Transverse colon (tissue), 4 donors: ENCODE data around the gene TSHZ3.

Experiments
- CTCF ChIP-seq, 5 experiments: fragments of 200-600 bp in 3 of 5; fragments of 450-650 bp in 2 of 5; sonication (generic) in 3 of 5; IDR thresholded peaks; 1 replicate in 2 of 5; 2 replicates in 3 of 5; pipeline ENCODE4 v1.5.1; 2016 to 2017; ENCODE audit warnings: antibody characterized with exemption in 5 of 5, inconsistent platforms in 3 of 5, mild to moderate bottlenecking in 2 of 5, moderate library complexity in 1 of 5
- EP300 ChIP-seq: sonication (generic); formaldehyde crosslinking; IDR thresholded peaks from one replicate; pipeline ENCODE4 v1.6.1; 2017; ENCODE audit warnings: antibody characterized with exemption, low read depth
- POLR2A ChIP-seq: fragments of 450-650 bp; IDR thresholded peaks from one replicate; pipeline ENCODE4 v1.6.1; 2016; ENCODE audit warnings: antibody characterized with exemption, mild to moderate bottlenecking, moderate library complexity
- POLR2AphosphoS5 ChIP-seq, 3 donors: sonication (generic); formaldehyde crosslinking; IDR thresholded peaks; one replicate each; pipeline ENCODE4 v1.6.1; 2016; ENCODE audit warnings: antibody characterized with exemption in 3 of 3

- TF ChIP-seq CTCF (IDR thresholded peaks at IDR 0.05): no peak
- no peak for TF ChIP-seq EP300
- TF ChIP-seq POLR2A: no peak
- TF ChIP-seq POLR2AphosphoS5 (IDR thresholded peaks at IDR 0.05): no peak
These were observed 82.5 kb downstream of the TSHZ3 start for GRCh38 chr19:31266731-31267130.
